Measurements from ENCODE around the gene FOXP1. TPM values are rescaled to one million over a fixed set of nuclear protein-coding genes. Genes with fewer than 3 reads are reported as not detected.

FOXP1 gene
- total RNA-seq, 1 donor from 2014 or later: 71.3 TPM

- Mint-ChIP-seq H3K27ac (ENCODE audit: unreplicated experiment) (no peak overlapping the region), H3K4me3 (ENCODE audit: unreplicated experiment) (no peak overlapping the region), H3K36me3 (ENCODE audit: low read depth, unreplicated experiment) (peaks cover 3% of the 10 kb centered on the region), H3K27me3 (ENCODE audit: unreplicated experiment) (peaks cover 2% of the 10 kb centered on the region), H3K9me3 (ENCODE audit: unreplicated experiment) (no peaks in the 10 kb centered on the region), H3K4me1 (ENCODE audit: unreplicated experiment) (peaks cover 18% of the 10 kb centered on the region)
- no peak for TF ChIP-seq CTCF (IDR thresholded peaks at IDR 0.05; ENCODE audit: unreplicated experiment)
- no peak for DNase-seq (ENCODE audit: low spot score)
Observed at GRCh38 chr3:71299160-71299559, 284.4 kb downstream of the FOXP1 start.

DNA sequence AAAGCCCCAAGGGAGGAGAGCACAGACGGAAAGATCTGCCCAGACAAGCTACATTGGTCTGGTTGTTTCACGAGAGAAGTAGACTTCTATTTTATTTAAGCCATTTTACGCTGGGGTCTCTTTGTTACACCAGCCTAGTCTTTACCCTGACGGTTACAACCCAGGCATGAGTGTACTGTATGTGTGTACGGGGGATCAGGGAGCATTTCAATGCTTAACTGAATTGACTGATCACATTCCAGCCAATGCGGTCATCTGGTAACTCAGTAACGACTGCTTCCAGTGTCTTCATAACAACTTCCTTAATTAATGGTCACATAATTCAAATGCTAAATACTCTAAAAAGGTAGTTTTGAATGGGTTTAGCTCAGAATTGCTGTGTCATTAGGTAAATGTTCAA is 288.6 kb downstream of the FOXP1 start:
- Mint-ChIP-seq H3K27ac (ENCODE audit: unreplicated experiment) (no peak overlapping the region), H3K27me3 (ENCODE audit: unreplicated experiment) (peaks cover 2% of the 10 kb centered on the region), H3K36me3 (ENCODE audit: low read depth, unreplicated experiment) (peaks cover 3% of the 10 kb centered on the region)

GRCh38 chr3:71290301-71290700 is 293.2 kb downstream of the FOXP1 start:
- H3K27ac Mint-ChIP-seq (ENCODE audit: unreplicated experiment): no peak overlapping the region
- no peak for TF ChIP-seq CTCF (IDR thresholded peaks at IDR 0.05; ENCODE audit: unreplicated experiment)
- no peak overlapping the region for H3K4me3 Mint-ChIP-seq (ENCODE audit: unreplicated experiment)
- H3K36me3 Mint-ChIP-seq (ENCODE audit: low read depth, unreplicated experiment): no peaks in the 10 kb centered on the region
- peaks cover 2% of the 10 kb centered on the region for H3K27me3 Mint-ChIP-seq (ENCODE audit: unreplicated experiment)
- DNase-seq (ENCODE audit: low spot score): no peak
- no peaks in the 10 kb centered on the region for H3K9me3 Mint-ChIP-seq (ENCODE audit: unreplicated experiment)
- no peaks in the 10 kb centered on the region for H3K4me1 Mint-ChIP-seq (ENCODE audit: unreplicated experiment)

More for the DNA sequence above, 288.6 kb downstream of the FOXP1 start:
- H3K4me1 Mint-ChIP-seq (ENCODE audit: unreplicated experiment): peaks cover 3% of the 10 kb centered on the region
- no peak for TF ChIP-seq CTCF (IDR thresholded peaks at IDR 0.05; ENCODE audit: unreplicated experiment)
- H3K9me3 Mint-ChIP-seq (ENCODE audit: unreplicated experiment): no peaks in the 10 kb centered on the region
- H3K4me3 Mint-ChIP-seq (ENCODE audit: unreplicated experiment): no peak overlapping the region
- DNase-seq (ENCODE audit: low spot score): no peak

DNA sequence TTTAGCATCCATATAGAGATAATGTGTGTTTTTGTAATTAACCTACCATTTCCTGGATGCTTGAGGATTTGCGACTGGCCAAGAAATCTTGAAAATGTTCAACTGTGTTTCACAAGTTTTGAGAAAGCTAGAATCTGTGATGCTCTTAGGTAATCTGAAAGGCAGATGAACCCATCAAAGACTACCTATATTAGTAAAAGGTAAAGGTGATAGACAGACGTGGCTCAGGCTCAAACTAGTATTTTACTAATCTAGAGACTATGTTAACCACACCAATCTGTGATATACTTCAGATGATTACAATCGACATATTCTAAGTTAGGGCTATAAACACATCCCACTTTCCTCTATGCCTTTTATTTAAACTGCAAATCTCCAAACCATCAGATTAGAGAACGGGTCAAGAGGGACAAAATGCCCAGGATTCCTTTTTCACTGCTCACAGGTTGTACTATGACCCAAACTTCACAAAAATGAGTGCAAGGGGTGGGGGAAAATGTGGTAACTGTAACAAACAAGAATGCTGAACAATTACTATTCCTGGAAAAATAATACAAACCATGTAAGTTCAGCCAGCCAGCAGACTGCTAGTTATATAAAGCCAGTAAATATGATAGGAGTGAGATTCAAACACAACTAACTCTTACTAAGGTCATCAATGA is 295.1 kb downstream of the FOXP1 start:
- DNase-seq (ENCODE audit: low spot score): no peak
- H3K36me3 Mint-ChIP-seq (ENCODE audit: low read depth, unreplicated experiment): no peaks in the 10 kb centered on the region
- H3K27ac Mint-ChIP-seq (ENCODE audit: unreplicated experiment): no peak overlapping the region
- no peaks in the 10 kb centered on the region for H3K27me3 Mint-ChIP-seq (ENCODE audit: unreplicated experiment)
- no peaks in the 10 kb centered on the region for H3K9me3 Mint-ChIP-seq (ENCODE audit: unreplicated experiment)
- H3K4me3 Mint-ChIP-seq (ENCODE audit: unreplicated experiment): no peak overlapping the region
- no peak for TF ChIP-seq CTCF (IDR thresholded peaks at IDR 0.05; ENCODE audit: unreplicated experiment)
- no peaks in the 10 kb centered on the region for H3K4me1 Mint-ChIP-seq (ENCODE audit: unreplicated experiment)

- H3K27me3 Mint-ChIP-seq (ENCODE audit: unreplicated experiment): no peaks in the 10 kb centered on the region
- TF ChIP-seq CTCF (IDR thresholded peaks at IDR 0.05; ENCODE audit: unreplicated experiment): no peak
Observed at GRCh38 chr3:71285086-71285485, 298.4 kb downstream of the FOXP1 start.

More at GRCh38 chr3:71285086-71285485, 298.4 kb downstream of the FOXP1 start:
- H3K4me1 Mint-ChIP-seq (ENCODE audit: unreplicated experiment): peaks cover 6% of the 10 kb centered on the region
- no peak overlapping the region for H3K27ac Mint-ChIP-seq (ENCODE audit: unreplicated experiment)
- no peaks in the 10 kb centered on the region for H3K36me3 Mint-ChIP-seq (ENCODE audit: low read depth, unreplicated experiment)
- no peak overlapping the region for H3K4me3 Mint-ChIP-seq (ENCODE audit: unreplicated experiment)
- no peaks in the 10 kb centered on the region for H3K9me3 Mint-ChIP-seq (ENCODE audit: unreplicated experiment)
- DNase-seq (ENCODE audit: low spot score): no peak
